Upper lobe of left lung (tissue), 6 donors: ENCODE data around the gene INHBC. TPM values are rescaled to one million over a fixed set of nuclear protein-coding genes. Genes with fewer than 3 reads are reported as not detected.

Source experiments
- ATAC-seq, 2 donors: fragments of 200-7000 bp; cut with Tn5 transposase; one replicate each; pipeline ENCODE4 v1.9.1; 2022; ENCODE audit warnings: mild to moderate bottlenecking in 2 of 2, moderate library complexity in 2 of 2; ENCODE audit not compliant: low FRiP score in 2 of 2
- DNase-seq, 2 donors: peaks; one replicate each; pipeline ENCODE4 v3.0.0-alpha.2; 2019 to 2020
- H3K27ac ChIP-seq, 4 donors: fragments of 200-600 bp; sonication (generic); one replicate each; pipeline ENCODE4 v1.5.1; 2016 to 2019
- H3K27me3 ChIP-seq, 4 donors: fragments of 200-600 bp; sonication (generic); one replicate each; pipeline ENCODE4 v1.5.1; 2017 to 2019
- H3K36me3 ChIP-seq, 4 donors: fragments of 200-600 bp; sonication (generic); one replicate each; pipeline ENCODE4 v1.5.1; 2016 to 2019
- H3K4me1 ChIP-seq, 4 donors: fragments of 200-600 bp; sonication (generic); one replicate each; pipeline ENCODE4 v1.5.1; 2018 to 2019
- H3K4me3 ChIP-seq, 4 donors: fragments of 200-600 bp; sonication (generic); one replicate each; pipeline ENCODE4 v1.5.1; 2017 to 2019; ENCODE audit warnings: mild to moderate bottlenecking in 2 of 4, moderate library complexity in 1 of 4
- H3K9me3 ChIP-seq, 4 donors: fragments of 200-600 bp; sonication (generic); one replicate each; pipeline ENCODE4 v1.5.1; 2018 to 2019
- CTCF ChIP-seq, 6 experiments: fragments of 450-650 bp in 4 of 6; fragments of 200-600 bp in 2 of 6; sonication (generic) in 2 of 6; IDR thresholded peaks; one replicate each; pipeline ENCODE4 v1.5.1; 2016 to 2019; ENCODE audit warnings: antibody characterized with exemption in 6 of 6
- EP300 ChIP-seq, 4 donors: sonication (generic); formaldehyde crosslinking; IDR thresholded peaks; one replicate each; pipeline ENCODE4 v1.5.1; 2017; ENCODE audit warnings: antibody characterized with exemption in 4 of 4, control low read depth in 2 of 4
- POLR2A ChIP-seq, 4 donors: fragments of 450-650 bp; IDR thresholded peaks; one replicate each; pipeline ENCODE4 v1.5.1; 2016 to 2017; ENCODE audit warnings: antibody characterized with exemption in 4 of 4, mild to moderate bottlenecking in 2 of 4
- POLR2AphosphoS5 ChIP-seq, 2 donors: sonication (generic); formaldehyde crosslinking; IDR thresholded peaks; one replicate each; pipeline ENCODE4 v1.5.1; 2017; ENCODE audit warnings: antibody characterized with exemption in 2 of 2
- WGBS, 2 donors: methylation state at CpG; one replicate each; pipeline ENCODE4 v1.1.5; 2017 to 2018; 5-methylcytosine and 5-hydroxymethylcytosine counted together
- total RNA-seq, 6 donors: library from RNA; depleted of rRNA in 4 of 6; stranded (reverse); fragments of >200 nt in 4 of 6; gene quantifications; one replicate each; pipeline versions ENCODE4 v1.1.0 to v1.2.1, GENCODE V29; 2016 to 2021
- donor health status: DM: no; HTN: no; CAD: no; lungs with moderate emphysema.
- donor health status: DM: no; HTN: yes; CAD: no; lungs with severe emphysema.

The INHBC gene
- total RNA-seq, 6 donors from 2014 or later, result not detected

DNA sequence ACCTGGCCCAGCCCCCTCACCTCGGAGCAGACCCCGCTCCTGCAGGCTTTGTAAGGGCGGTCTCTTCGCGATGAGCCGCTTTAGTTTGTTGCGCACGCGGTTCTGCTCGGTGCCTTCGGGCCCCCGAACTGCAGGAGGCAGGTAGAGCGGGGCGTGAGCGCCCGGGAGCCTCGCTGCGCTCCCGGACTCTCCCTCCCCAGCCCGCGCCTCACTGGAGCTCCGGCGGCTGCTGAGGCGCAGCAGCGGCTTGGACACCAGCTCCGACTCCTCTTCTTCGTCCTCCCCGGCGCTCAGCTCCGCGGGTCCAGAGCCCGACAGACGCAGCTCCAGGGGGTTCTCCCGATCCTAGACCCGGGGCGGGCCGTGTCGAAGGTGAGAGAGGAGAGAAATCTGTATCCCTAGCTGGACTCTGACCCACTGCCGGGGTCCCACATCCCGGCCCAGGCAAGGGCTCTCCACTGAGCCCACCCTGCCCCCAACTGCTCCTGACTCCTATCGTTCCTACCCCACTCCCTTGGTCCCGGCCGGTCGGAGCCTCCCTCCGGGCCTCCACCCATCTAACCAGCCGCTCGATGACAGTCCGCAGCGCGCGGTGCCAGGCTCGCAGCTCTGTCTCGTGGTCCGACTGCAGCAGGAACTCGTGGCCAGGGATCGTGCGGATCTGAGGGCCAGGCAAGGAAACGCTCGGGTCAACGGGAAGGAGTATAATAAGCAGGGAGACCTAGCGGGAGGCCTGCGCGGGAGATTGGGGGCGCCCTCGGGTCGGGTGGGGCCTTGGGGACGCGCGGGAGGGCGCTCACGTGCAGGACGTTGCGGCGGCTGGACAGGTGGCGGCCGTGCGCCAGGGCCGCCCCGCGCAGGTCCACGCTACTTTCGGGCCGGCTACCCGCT, 40.9 kb downstream of the INHBC start:
- Histone ChIP-seq H3K36me3 (peaks cover 0 to 3% (median 0%) of the 10 kb centered on the region in 4 donors), H3K4me3 (peak overlapping the region in 3 of 4 donors; percentile 40 to 54 (median 50)), H3K27me3 (peaks cover 0 to 24% (median 6%) of the 10 kb centered on the region in 4 donors), H3K4me1 (peaks cover 14 to 37% (median 25%) of the 10 kb centered on the region in 4 donors), H3K27ac (peak overlapping the region in 3 of 4 donors; percentile 75 to 90 (median 87)), H3K9me3 (no peaks in the 10 kb centered on the region)
- 21 to 29% methylated on average over 40 to 77 of the region's 84 CpGs for WGBS, 2 donors
- DNase-seq (peak in 1 of 2 donors; percentile 89), ATAC-seq (peak in 1 of 2 donors; percentile 42)
- no peak for TF ChIP-seq POLR2A (IDR thresholded peaks at IDR 0.05)
- no peak for TF ChIP-seq EP300 (IDR thresholded peaks at IDR 0.05)
- TF ChIP-seq POLR2AphosphoS5 (IDR thresholded peaks at IDR 0.05), result no peak
- no peak for TF ChIP-seq CTCF (IDR thresholded peaks at IDR 0.05)

DNA sequence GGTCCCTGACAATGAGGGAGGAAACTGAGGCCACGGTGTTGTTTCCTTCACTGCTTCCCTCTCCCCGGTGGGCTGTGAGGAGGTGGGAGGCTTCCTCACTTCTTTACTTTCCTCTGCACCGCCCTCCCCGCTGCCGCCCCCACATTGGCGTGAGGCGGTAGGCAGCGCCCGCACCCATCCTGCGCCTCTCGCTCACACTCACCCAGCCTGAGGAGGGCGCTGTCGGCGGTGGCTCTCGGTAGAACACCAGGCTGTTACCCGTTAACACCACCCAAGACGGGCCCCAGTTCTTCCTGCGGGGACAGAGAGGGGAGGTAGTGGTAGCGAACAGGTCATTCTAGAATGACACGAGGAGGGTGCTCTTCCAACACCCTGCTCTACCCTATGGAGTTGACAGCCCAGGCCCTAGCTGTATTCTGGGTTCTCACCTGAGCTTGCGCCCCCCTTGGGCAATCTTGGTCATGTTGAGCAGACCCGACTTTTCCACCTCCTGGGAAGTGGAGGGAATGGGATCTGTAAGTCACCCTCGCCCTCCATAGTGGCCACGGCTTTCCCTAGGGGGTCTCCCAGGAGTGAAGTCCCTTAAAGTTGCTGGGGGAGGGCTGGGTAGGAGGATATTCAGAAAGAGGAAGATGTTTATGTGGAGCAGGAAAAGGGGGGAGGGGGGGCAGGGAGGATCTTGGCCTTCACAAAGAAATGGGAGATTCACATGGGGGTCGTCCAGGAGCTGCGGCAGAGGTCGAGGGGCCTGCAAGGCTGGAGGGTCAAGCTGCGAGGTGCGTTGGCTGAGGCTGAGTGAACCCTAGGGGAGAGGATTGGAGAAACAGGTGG, 41.8 kb downstream of the INHBC start:
- Histone ChIP-seq H3K4me3 (peak overlapping the region in 3 of 4 donors; percentile 40 to 54 (median 50)), H3K27me3 (peaks cover 0 to 24% (median 6%) of the 10 kb centered on the region in 4 donors), H3K9me3 (no peaks in the 10 kb centered on the region), H3K4me1 (peaks cover 16 to 37% (median 25%) of the 10 kb centered on the region in 4 donors), H3K36me3 (peaks cover 0 to 3% (median 0%) of the 10 kb centered on the region in 4 donors), H3K27ac (peak overlapping the region; percentile 75 to 90 (median 82))
- peak; percentile 40 to 56 for ATAC-seq
- peak in 5 of 6 experiments; percentile 34 to 57 (median 48) for TF ChIP-seq CTCF (IDR thresholded peaks at IDR 0.05)
- no peak for TF ChIP-seq POLR2A (IDR thresholded peaks at IDR 0.05)
- DNase-seq, result peak; percentile 65 to 86
- 12 to 13% methylated on average over 28 to 29 of the region's 29 CpGs for WGBS, 2 donors

GRCh38 chr12:57476993-57477709, 42.6 kb downstream of the INHBC start:
- 55 to 57% methylated on average over 15 of the region's 15 CpGs for WGBS, 2 donors
- Histone ChIP-seq H3K4me3 (peak overlapping the region in 3 of 4 donors; percentile 40 to 54 (median 50)), H3K36me3 (peaks cover 0 to 3% (median 0%) of the 10 kb centered on the region in 4 donors), H3K27ac (peak overlapping the region; percentile 75 to 90 (median 82)), H3K4me1 (peaks cover 16 to 37% (median 25%) of the 10 kb centered on the region in 4 donors), H3K27me3 (peaks cover 0 to 24% (median 6%) of the 10 kb centered on the region in 4 donors), H3K9me3 (no peaks in the 10 kb centered on the region)
- TF ChIP-seq EP300 (IDR thresholded peaks at IDR 0.05) (no peak), POLR2A (IDR thresholded peaks at IDR 0.05) (no peak), CTCF (IDR thresholded peaks at IDR 0.05) (no peak), POLR2AphosphoS5 (IDR thresholded peaks at IDR 0.05) (no peak)
- ATAC-seq (no peak), DNase-seq (no peak)
